ENCODE measurements around the gene TATDN3. TPM values are rescaled to one million over a fixed set of nuclear protein-coding genes. Genes with fewer than 3 reads are reported as not detected.

Gene TATDN3
- polyA plus RNA-seq, 1 of the 3 experiments (the other 2 are of a cell fraction): 5.2 TPM

- Histone ChIP-seq H3K4me3 (ENCODE audit: low read depth in 2 of 2, low read length in 1 of 2) (no peak overlapping the region), H2AFZ (ENCODE audit: low read depth) (no peak overlapping the region), H3K27me3 (ENCODE audit: insufficient read depth) (no peaks in the 10 kb centered on the region), H3F3A (replicated peaks; ENCODE audit: insufficient read depth) (no peaks in the 10 kb centered on the region), H3K4me1 (ENCODE audit: control insufficient read depth in 1 of 2, insufficient read depth in 2 of 2, low read depth in 1 of 2, low read length in 1 of 2) (no peaks in the 10 kb centered on the region), H3K9me2 (no peaks in the 10 kb centered on the region), H4K20me1 (ENCODE audit: insufficient read depth) (no peaks in the 10 kb centered on the region), H3K4me2 (no peak overlapping the region), H3K9ac (no peak overlapping the region), H3K79me2 (ENCODE audit: insufficient read depth) (no peaks in the 10 kb centered on the region), H3K36me3 (replicated peaks in 1 of 2; ENCODE audit: control insufficient read depth in 1 of 2, insufficient read depth in 2 of 2, low read length in 1 of 2) (no peaks in the 10 kb centered on the region), H3K27ac (ENCODE audit: low read depth in 2 of 2, low read length in 1 of 2) (no peak overlapping the region), H3K9me3 (no peaks in the 10 kb centered on the region)
- POLR2A ChIA-PET: no interaction called here
- no peak for DNase-seq
- WGBS (ENCODE audit: low lambda C conversion rate): 84% methylated on average over 16 of the region's 16 CpGs
- CTCF ChIA-PET: no interaction called here
- TF ChIP-seq FOSL2 (IDR thresholded peaks at IDR 0.05; ENCODE audit: borderline replicate concordance, low read depth) (no peak), RCOR1 (IDR thresholded peaks at IDR 0.05; ENCODE audit: low read length) (no peak), EZH2phosphoT487 (IDR thresholded peaks at IDR 0.05; ENCODE audit: borderline replicate concordance, low read depth) (no peak), RAD21 (IDR thresholded peaks at IDR 0.05; ENCODE audit: low read length) (no peak), MXI1 (IDR thresholded peaks at IDR 0.05; ENCODE audit: low read depth, low read length) (no peak), EP300 (IDR thresholded peaks at IDR 0.05; ENCODE audit: borderline replicate concordance in 1 of 2, low read depth in 1 of 2, low read length in 1 of 2) (no peak), MAX (IDR thresholded peaks at IDR 0.05; ENCODE audit: low read depth) (no peak), MEF2A (IDR thresholded peaks at IDR 0.05; ENCODE audit: borderline replicate concordance, low read depth) (no peak), SMC3 (IDR thresholded peaks at IDR 0.05; ENCODE audit: low read depth, low read length) (no peak), TEAD4 (IDR thresholded peaks at IDR 0.05; ENCODE audit: borderline replicate concordance, insufficient read depth) (no peak), REST (IDR thresholded peaks at IDR 0.05; ENCODE audit: low read depth, low read length) (no peak)
Observed at GRCh38 chr1:212824201-212824600, 32.5 kb downstream of the TATDN3 start.

GRCh38 chr1:212825798-212826452 is 34.2 kb downstream of the TATDN3 start:
- TF ChIP-seq EP300 (IDR thresholded peaks at IDR 0.05; ENCODE audit: borderline replicate concordance in 1 of 2, low read depth in 1 of 2, low read length in 1 of 2) (no peak), RCOR1 (IDR thresholded peaks at IDR 0.05; ENCODE audit: low read length) (no peak), RXRA (IDR thresholded peaks at IDR 0.05; ENCODE audit: borderline replicate concordance, low read depth) (no peak), FOXM1 (IDR thresholded peaks at IDR 0.05; ENCODE audit: low read depth) (no peak)
- no peak overlapping the region for H2AFZ ChIP-seq (ENCODE audit: low read depth)
- no peaks in the 10 kb centered on the region for H3K9me2 ChIP-seq
- H3K9me3 ChIP-seq: no peaks in the 10 kb centered on the region
- DNase-seq: no peak
- H3K9ac ChIP-seq: no peak overlapping the region
- H3K27ac ChIP-seq (ENCODE audit: low read depth in 2 of 2, low read length in 1 of 2): no peak overlapping the region
- ChIA-PET CTCF (interaction anchor here (0.9 kb wide), 1 partner anchor 169 kb away, joined by 3 read pairs; no protein-coding TSS in a partner anchor), POLR2A (no interaction called here)
- 81% methylated on average over 6 of the region's 6 CpGs for WGBS (ENCODE audit: low lambda C conversion rate)
- no peaks in the 10 kb centered on the region for H3K79me2 ChIP-seq (ENCODE audit: insufficient read depth)
- H3K36me3 ChIP-seq (replicated peaks in 1 of 2; ENCODE audit: control insufficient read depth in 1 of 2, insufficient read depth in 2 of 2, low read length in 1 of 2): no peaks in the 10 kb centered on the region
- H3K4me1 ChIP-seq (ENCODE audit: control insufficient read depth in 1 of 2, insufficient read depth in 2 of 2, low read depth in 1 of 2, low read length in 1 of 2): no peaks in the 10 kb centered on the region
- no peaks in the 10 kb centered on the region for H3K27me3 ChIP-seq (ENCODE audit: insufficient read depth)
- H3K4me3 ChIP-seq (ENCODE audit: low read depth in 2 of 2, low read length in 1 of 2): no peak overlapping the region
- no peaks in the 10 kb centered on the region for H4K20me1 ChIP-seq (ENCODE audit: insufficient read depth)
- H3K4me2 ChIP-seq: no peak overlapping the region
- H3F3A ChIP-seq (replicated peaks; ENCODE audit: insufficient read depth): no peaks in the 10 kb centered on the region
